IPS DF 6.9 (cell line): ENCODE measurements around the gene TEKT3.

Source experiments
- DNase-seq: peaks from one replicate; pipeline ENCODE4 v3.0.0-alpha.2; 2013; ENCODE audit warnings: low read depth, low spot score
- H3K27ac ChIP-seq: one replicate; pipeline ENCODE4 v1.5.1; 2013; ENCODE audit warnings: low read length, control low read depth
- H3K27me3 ChIP-seq: 2 replicates; pipeline ENCODE4 v1.6.1; 2013; ENCODE audit warnings: mild to moderate bottlenecking, low read length; ENCODE audit not compliant: control insufficient read depth, insufficient read depth
- H3K36me3 ChIP-seq: 2 replicates; pipeline ENCODE4 v1.6.1; 2013; ENCODE audit warnings: low read length; ENCODE audit not compliant: control insufficient read depth, insufficient read depth
- H3K4me1 ChIP-seq: 2 replicates; pipeline ENCODE4 v1.6.1; 2013; ENCODE audit warnings: low read length; ENCODE audit not compliant: control insufficient read depth, insufficient read depth
- H3K4me3 ChIP-seq: 2 replicates; pipeline ENCODE4 v1.5.1; 2013; ENCODE audit warnings: mild to moderate bottlenecking, low read length
- H3K9me3 ChIP-seq: 2 replicates; pipeline ENCODE4 v1.6.1; 2013; ENCODE audit warnings: low read length, inconsistent platforms; ENCODE audit not compliant: control insufficient read depth, insufficient read depth
- WGBS: extraction: QIAGEN DNeasy Blood & Tissue Kit; methylation state at CpG from one replicate; pipeline ENCODE4 v1.1.7; 2013; ENCODE audit warnings: mixed read lengths, missing lambda C conversion rate; ENCODE audit not compliant: insufficient read length, insufficient coverage; 5-methylcytosine and 5-hydroxymethylcytosine counted together

The TEKT3 gene

DNA sequence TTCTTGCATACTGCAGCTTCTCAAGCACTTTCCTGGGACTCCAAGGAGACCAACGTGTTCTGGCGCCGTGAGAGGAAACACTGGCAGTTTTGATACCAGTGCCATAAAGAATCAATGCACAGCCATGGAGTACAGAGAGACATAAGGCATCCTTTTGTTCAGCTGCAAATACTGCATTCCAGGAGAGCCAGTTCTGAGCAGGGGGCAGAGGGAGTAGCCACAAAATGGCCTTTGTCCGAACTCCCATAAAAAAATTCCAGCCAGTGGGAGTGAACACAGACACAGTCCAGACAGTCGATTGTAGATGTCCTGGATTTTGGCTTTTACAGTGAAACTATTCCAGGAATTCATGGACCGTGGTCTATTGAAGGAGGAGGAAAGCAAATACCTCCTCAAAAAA lies 36.2 kb upstream of the TEKT3 start:
- WGBS: no CpG with 5 or more reads among the region's 6 CpGs
- no peak overlapping the region for H3K27ac ChIP-seq

DNA sequence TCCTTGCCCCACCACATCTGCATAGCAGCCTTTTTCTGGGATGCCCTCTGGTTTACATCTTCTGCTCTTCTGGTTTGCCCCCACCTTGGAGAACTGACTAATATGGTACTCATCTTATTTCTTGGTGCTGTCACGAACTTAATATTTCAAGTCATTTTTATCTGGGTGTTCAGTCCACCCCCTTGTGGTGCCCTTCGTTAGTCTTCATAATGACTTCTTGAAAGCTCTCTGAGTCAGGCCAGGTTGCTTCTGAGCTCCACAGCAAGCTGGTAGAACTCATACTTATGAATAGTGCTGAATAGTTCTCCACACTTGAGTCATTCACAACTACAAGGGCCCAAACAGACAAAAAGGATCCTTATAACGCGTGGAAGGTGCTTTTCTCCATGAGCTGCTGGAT lies 35.8 kb upstream of the TEKT3 start:
- no CpG with 5 or more reads among the region's 4 CpGs for WGBS
- DNase-seq: no peak
- Histone ChIP-seq H3K4me3 (no peak overlapping the region), H3K36me3 (no peaks in the 10 kb centered on the region), H3K27ac (no peak overlapping the region), H3K4me1 (no peaks in the 10 kb centered on the region), H3K9me3 (no peaks in the 10 kb centered on the region), H3K27me3 (no peaks in the 10 kb centered on the region)

More for the DNA sequence above, 36.2 kb upstream of the TEKT3 start:
- Histone ChIP-seq H3K27me3 (no peaks in the 10 kb centered on the region), H3K36me3 (no peaks in the 10 kb centered on the region), H3K4me3 (no peak overlapping the region), H3K9me3 (no peaks in the 10 kb centered on the region), H3K4me1 (no peaks in the 10 kb centered on the region)
- no peak for DNase-seq

DNA sequence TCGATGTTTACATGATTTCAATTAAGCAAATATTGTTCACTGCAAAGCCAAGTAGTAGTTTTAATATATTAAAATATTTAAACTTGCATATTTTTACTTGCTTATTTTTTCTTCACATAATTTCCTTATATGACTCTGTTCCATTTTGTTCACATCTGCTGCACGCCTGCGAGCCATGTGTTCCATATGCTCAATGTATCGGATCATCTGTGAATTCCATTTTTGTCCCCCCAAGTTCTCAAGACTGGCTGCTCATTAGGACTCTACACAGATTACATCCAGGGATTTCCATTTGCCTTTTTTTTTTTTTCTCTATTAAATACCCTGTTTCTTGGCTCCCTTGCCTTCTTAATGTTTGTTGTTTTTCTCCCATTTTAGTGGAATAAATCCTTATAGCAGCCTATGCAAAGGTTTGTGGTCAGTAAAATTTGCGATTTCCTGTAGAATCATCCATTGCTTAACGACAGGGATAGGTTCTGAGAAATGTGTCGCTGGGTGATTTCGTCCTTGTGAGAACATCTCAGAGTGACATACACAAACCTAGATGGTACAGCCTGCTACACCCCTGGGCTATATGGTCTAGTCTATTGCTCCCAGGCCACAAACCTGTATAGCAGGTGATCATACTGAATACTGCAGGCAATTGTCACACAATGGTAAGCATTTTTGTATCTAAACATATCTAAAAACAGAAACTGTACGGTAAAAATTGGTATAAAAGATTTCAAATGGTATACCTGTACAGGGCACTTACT lies 30.2 kb upstream of the TEKT3 start:
- Histone ChIP-seq H3K4me1 (no peaks in the 10 kb centered on the region), H3K4me3 (no peak overlapping the region), H3K27ac (no peak overlapping the region), H3K36me3 (no peaks in the 10 kb centered on the region), H3K9me3 (no peaks in the 10 kb centered on the region), H3K27me3 (no peaks in the 10 kb centered on the region)
- no CpG with 5 or more reads among the region's 9 CpGs for WGBS
- DNase-seq: no peak

DNA sequence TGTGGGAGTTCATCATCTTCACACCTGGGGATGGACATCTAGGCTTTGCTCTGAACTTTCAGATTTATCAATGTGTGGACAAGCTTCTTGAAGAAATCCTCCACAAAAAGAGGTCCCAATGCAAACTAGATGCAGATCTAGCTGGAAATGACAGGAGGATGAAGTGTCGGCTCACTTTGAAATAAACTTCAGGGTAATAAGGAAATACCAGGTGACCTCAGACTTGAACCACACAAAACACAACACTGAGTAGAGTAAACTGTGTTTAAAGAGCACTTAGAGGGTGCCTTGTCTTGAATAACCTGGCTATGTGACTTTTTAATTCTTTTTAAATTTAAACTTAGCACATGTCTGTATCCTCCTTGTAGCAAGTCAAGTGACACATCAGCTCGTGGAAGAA lies 27.2 kb upstream of the TEKT3 start:
- H3K4me3 ChIP-seq: no peak overlapping the region
- no peaks in the 10 kb centered on the region for H3K36me3 ChIP-seq
- no peaks in the 10 kb centered on the region for H3K4me1 ChIP-seq
- H3K9me3 ChIP-seq: no peaks in the 10 kb centered on the region
- no peaks in the 10 kb centered on the region for H3K27me3 ChIP-seq
- no peak for DNase-seq
- H3K27ac ChIP-seq: no peak overlapping the region
- WGBS: no CpG with 5 or more reads among the region's 2 CpGs

DNA sequence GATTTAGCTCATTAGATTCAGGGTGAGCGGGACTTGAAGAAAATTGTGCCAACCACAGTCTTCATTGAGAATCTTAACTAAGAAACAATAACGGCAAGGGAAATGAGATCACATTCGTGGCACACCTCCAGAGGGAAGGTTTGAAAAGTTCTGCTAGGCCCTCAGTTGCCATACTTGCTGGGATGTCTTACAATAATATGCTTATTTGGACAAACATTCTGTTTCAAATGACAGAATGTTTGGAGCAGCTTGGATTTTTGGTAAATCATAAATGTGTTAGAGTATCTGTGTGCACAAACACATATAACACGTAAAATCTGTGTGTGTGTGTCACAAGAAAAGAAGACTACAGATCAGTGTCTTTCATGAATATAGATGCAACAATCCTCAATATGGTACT lies 24.6 kb upstream of the TEKT3 start:
- WGBS: no CpG with 5 or more reads among the region's 4 CpGs
- Histone ChIP-seq H3K9me3 (no peaks in the 10 kb centered on the region), H3K36me3 (no peaks in the 10 kb centered on the region), H3K4me3 (no peak overlapping the region), H3K27ac (no peak overlapping the region), H3K4me1 (no peaks in the 10 kb centered on the region), H3K27me3 (no peaks in the 10 kb centered on the region)
- DNase-seq: no peak

DNA sequence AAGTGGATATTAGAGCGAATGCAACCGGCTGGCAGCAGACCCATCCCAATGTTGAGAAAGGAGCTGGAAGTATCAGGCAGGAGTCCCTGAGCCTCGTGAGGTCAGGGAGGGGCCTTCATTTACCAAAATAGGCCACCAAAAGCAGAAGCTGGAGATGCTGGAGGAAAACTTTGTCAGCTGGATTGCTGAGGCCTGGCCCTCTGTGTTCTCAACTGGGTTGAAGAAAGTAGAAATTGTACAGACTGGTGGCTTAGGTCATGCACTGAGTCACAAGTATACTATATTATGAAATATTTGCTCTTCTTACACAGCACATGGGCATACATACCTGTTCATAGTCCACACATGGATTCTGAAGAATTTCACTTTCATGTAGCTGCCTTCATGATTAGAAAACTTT lies 23.2 kb upstream of the TEKT3 start:
- no peak for DNase-seq
- no peaks in the 10 kb centered on the region for H3K9me3 ChIP-seq
- no peaks in the 10 kb centered on the region for H3K36me3 ChIP-seq
- no peaks in the 10 kb centered on the region for H3K4me1 ChIP-seq
- H3K4me3 ChIP-seq: no peak overlapping the region
- H3K27ac ChIP-seq: no peak overlapping the region
- no CpG with 5 or more reads among the region's 3 CpGs for WGBS
- H3K27me3 ChIP-seq: no peaks in the 10 kb centered on the region

DNA sequence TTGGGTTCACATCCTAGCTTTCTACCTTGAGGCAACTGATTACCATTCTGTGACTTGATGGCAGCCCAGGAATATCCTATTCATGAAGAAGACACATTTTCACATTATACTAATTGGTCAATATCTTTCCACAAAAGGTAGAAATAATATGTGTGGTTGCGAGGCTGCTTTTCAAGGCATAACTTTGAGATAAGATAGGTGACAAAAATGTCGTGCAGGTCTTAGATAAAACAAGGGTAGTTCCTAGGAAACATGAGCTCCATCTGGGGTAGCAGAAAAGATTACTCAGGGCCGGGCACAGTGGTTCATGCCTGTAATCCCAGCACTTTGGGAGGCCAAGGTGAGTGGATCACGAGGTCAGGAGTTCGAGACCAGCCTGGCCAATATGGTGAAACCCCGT lies 22.3 kb upstream of the TEKT3 start:
- WGBS: no CpG with 5 or more reads among the region's 6 CpGs
- Histone ChIP-seq H3K36me3 (no peaks in the 10 kb centered on the region), H3K4me1 (no peaks in the 10 kb centered on the region), H3K4me3 (no peak overlapping the region), H3K27me3 (no peaks in the 10 kb centered on the region), H3K27ac (no peak overlapping the region), H3K9me3 (no peaks in the 10 kb centered on the region)
- no peak for DNase-seq

DNA sequence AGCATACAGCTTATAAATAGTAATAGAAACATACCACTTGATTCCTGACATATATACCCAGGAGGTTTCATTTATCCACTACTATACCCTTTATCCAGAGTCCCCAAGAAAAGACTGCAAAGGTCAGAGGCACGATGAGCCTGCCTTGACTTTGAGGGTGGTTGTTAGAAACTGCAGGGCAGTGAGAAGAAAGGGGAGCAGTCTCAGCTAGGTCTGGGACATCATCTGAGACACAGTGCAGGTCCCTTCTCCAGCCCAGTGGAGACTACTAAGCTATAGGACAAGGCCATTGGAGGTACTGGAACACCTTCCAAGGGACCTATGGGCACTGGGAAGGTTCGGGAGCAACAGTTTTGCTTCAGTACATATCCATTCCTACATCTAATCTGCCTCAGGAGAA lies 20.2 kb upstream of the TEKT3 start:
- no peaks in the 10 kb centered on the region for H3K27me3 ChIP-seq
- no peaks in the 10 kb centered on the region for H3K4me1 ChIP-seq
- no peak overlapping the region for H3K27ac ChIP-seq
- WGBS: no CpG with 5 or more reads among the region's 2 CpGs
- no peak overlapping the region for H3K4me3 ChIP-seq
- H3K36me3 ChIP-seq: no peaks in the 10 kb centered on the region
- H3K9me3 ChIP-seq: no peaks in the 10 kb centered on the region
- no peak for DNase-seq

DNA sequence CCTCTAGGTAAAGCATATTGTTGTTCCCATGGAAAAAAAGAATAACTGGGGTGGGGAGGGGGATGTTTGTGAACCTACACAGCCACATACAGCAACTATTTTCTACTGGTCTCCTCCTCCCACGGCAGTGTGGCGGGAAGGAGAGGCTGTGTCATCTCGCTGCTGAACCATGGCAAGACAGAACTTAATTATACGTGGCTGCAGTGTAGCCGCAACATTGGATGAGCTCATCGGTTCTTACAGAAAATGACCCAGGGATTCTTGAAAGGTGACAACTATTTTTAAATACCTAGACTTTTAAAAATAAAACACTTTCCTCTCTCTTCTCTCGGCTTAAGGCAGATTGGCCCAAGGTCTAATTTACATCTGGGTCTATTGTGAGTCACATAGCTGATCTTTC lies 19.8 kb upstream of the TEKT3 start:
- no peaks in the 10 kb centered on the region for H3K36me3 ChIP-seq
- DNase-seq: no peak
- no CpG with 5 or more reads among the region's 7 CpGs for WGBS
- H3K9me3 ChIP-seq: no peaks in the 10 kb centered on the region
- no peak overlapping the region for H3K27ac ChIP-seq
- H3K4me1 ChIP-seq: no peaks in the 10 kb centered on the region
- no peak overlapping the region for H3K4me3 ChIP-seq
- H3K27me3 ChIP-seq: no peaks in the 10 kb centered on the region

DNA sequence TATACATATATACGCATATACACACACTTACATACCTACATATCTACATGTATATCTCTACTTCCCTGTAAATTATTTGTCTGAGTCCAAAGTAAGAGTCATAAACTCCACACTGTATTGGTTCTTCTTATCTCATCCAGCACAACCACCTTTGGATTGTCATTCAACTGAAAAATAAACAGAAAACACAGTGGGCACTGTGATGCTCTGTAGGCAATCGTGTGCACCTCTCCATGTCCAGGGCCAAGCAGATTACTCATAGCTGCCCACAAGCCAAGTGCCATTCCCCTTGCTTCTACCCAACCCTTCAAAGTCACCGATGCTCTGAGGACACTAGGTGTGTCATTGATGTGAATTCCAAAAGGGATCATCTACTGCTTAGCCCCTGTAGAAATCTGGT lies 12.9 kb upstream of the TEKT3 start:
- Histone ChIP-seq H3K4me1 (no peaks in the 10 kb centered on the region), H3K36me3 (no peaks in the 10 kb centered on the region), H3K9me3 (no peaks in the 10 kb centered on the region), H3K4me3 (no peak overlapping the region), H3K27me3 (no peaks in the 10 kb centered on the region), H3K27ac (no peak overlapping the region)
- no CpG with 5 or more reads among the region's 3 CpGs for WGBS
- no peak for DNase-seq

DNA sequence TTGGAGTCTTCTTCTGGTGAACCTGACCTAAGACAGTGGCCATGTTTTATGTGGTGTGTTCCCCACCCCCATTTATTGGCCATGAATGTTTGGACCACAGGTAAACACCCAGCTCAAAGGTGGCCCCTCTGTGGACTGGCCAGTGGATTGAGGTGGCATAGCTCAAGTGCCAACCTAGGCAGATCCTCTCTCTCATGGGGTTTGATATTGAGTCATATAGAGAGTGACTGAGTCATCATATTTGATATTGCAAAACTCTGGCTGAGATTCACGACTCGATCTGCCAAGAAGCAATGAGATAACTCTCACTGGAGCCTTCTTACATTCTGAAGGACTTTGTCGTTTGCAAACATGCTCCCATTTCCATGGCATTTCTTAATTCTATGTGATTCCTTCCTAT lies 10.5 kb upstream of the TEKT3 start:
- Histone ChIP-seq H3K4me1 (no peaks in the 10 kb centered on the region), H3K27ac (no peak overlapping the region), H3K36me3 (no peaks in the 10 kb centered on the region), H3K9me3 (no peaks in the 10 kb centered on the region), H3K27me3 (no peaks in the 10 kb centered on the region), H3K4me3 (no peak overlapping the region)
- no CpG with 5 or more reads among the region's 3 CpGs for WGBS
- no peak for DNase-seq
